Neural cell (in vitro differentiated cells): ENCODE measurements around the gene EXPH5. TPM values are rescaled to one million over a fixed set of nuclear protein-coding genes. Genes with fewer than 3 reads are reported as not detected.

ENCODE experiments used
- H2AFZ ChIP-seq: fragments of 200-600, 300-800 bp; sonication (generic), shearing (Covaris generic); 2 replicates; pipeline ENCODE4 v1.6.0; 2014; ENCODE audit warnings: low read depth, mild to moderate bottlenecking, antibody characterized with exemption, low read length, moderate library complexity
- H3F3A ChIP-seq: fragments of 200-600 bp; shearing (Covaris generic); 2 replicates; pipeline ENCODE4 v1.6.1; 2016; ENCODE audit warnings: mild to moderate bottlenecking, moderate library complexity, mixed read lengths, antibody characterized with exemption, low read length; ENCODE audit not compliant: insufficient read depth, poor library complexity, severe bottlenecking
- H3K27ac ChIP-seq: fragments of 200-600, 300-800 bp; sonication (generic), shearing (Covaris generic); 2 replicates; pipeline ENCODE4 v1.5.1; 2014; ENCODE audit warnings: mild to moderate bottlenecking, low read length, moderate library complexity
- H3K27me3 ChIP-seq: fragments of 300-800, 200-600 bp; sonication (generic), shearing (Covaris generic); 2 replicates; pipeline ENCODE4 v1.6.0; 2014; ENCODE audit warnings: mild to moderate bottlenecking, low read depth, low read length, moderate library complexity; ENCODE audit not compliant: insufficient read depth
- H3K36me3 ChIP-seq: fragments of 300-800, 200-600 bp; sonication (generic), shearing (Covaris generic); 2 replicates; pipeline ENCODE4 v1.5.1; 2014; ENCODE audit warnings: mild to moderate bottlenecking, antibody characterized with exemption, low read length, moderate library complexity; ENCODE audit not compliant: insufficient read depth
- H3K4me2 ChIP-seq: fragments of 300-800, 200-600 bp; sonication (generic), shearing (Covaris generic); 2 replicates; pipeline ENCODE4 v1.6.0; 2014; ENCODE audit warnings: mild to moderate bottlenecking, low read length
- H3K4me3 ChIP-seq: fragments of 300-800, 200-600 bp; sonication (generic), shearing (Covaris generic); 2 replicates; pipeline ENCODE4 v1.5.1; 2014; ENCODE audit warnings: mild to moderate bottlenecking, low read length, moderate library complexity
- H3K79me2 ChIP-seq: fragments of 200-600 bp; shearing (Covaris generic); replicated peaks from 2 replicates; pipeline ENCODE4 v1.6.0; 2014; ENCODE audit warnings: mild to moderate bottlenecking, low read length, moderate library complexity; ENCODE audit not compliant: insufficient read depth
- H3K9ac ChIP-seq: fragments of 300-800, 200-600 bp; sonication (generic), shearing (Covaris generic); 2 replicates; pipeline ENCODE4 v1.6.1; 2016; ENCODE audit warnings: mild to moderate bottlenecking, low read length, mixed read lengths
- H3K9me2 ChIP-seq: fragments of 200-600 bp; shearing (Covaris generic); 2 replicates; pipeline ENCODE4 v1.6.1; 2016; ENCODE audit warnings: mild to moderate bottlenecking, low read length, mixed read lengths; ENCODE audit not compliant: insufficient read depth
- H3K9me3 ChIP-seq: fragments of 200-600, 300-800 bp; sonication (generic), shearing (Covaris generic); 2 replicates; pipeline ENCODE4 v1.6.1; 2016; ENCODE audit warnings: mild to moderate bottlenecking, mixed run types, low read length, moderate library complexity, mixed read lengths
- H4K20me1 ChIP-seq: fragments of 200-600 bp; shearing (Covaris generic); 2 replicates; pipeline ENCODE4 v1.6.1; 2016; ENCODE audit warnings: mild to moderate bottlenecking, mixed run types; ENCODE audit not compliant: insufficient read depth
- EP300 ChIP-seq: fragments of 450-650 bp; conservative IDR thresholded peaks from 2 replicates; pipeline ENCODE4 v1.6.1; 2014; ENCODE audit warnings: antibody characterized with exemption, mild to moderate bottlenecking, moderate library complexity; ENCODE audit not compliant: poor library complexity, severe bottlenecking
- EZH2 ChIP-seq: fragments of 200-600, 300-800 bp; shearing (Covaris generic), sonication (generic); IDR thresholded peaks from 2 replicates; pipeline ENCODE4 v1.6.1; 2014; ENCODE audit warnings: antibody characterized with exemption, low read length, borderline replicate concordance, mild to moderate bottlenecking; ENCODE audit not compliant: insufficient read depth, poor library complexity, severe bottlenecking
- MXI1 ChIP-seq: fragments of 450-650 bp; conservative IDR thresholded peaks from 2 replicates; pipeline ENCODE4 v1.6.1; 2014; ENCODE audit warnings: antibody characterized with exemption, mild to moderate bottlenecking; ENCODE audit not compliant: poor library complexity, severe bottlenecking
- POLR2AphosphoS5 ChIP-seq: IDR thresholded peaks from 2 replicates; pipeline ENCODE4 v1.6.1; 2012
- RAD21 ChIP-seq: fragments of 450-650 bp; conservative IDR thresholded peaks from 2 replicates; pipeline ENCODE4 v1.6.1; 2014; ENCODE audit warnings: antibody characterized with exemption, mild to moderate bottlenecking, moderate library complexity
- SMC3 ChIP-seq: fragments of 450-650 bp; conservative IDR thresholded peaks from 2 replicates; pipeline ENCODE4 v1.6.1; 2014; ENCODE audit warnings: antibody characterized with exemption, mild to moderate bottlenecking, moderate library complexity; ENCODE audit not compliant: poor library complexity
- TAF1 ChIP-seq: IDR thresholded peaks from 2 replicates; pipeline ENCODE4 v1.6.1; 2012; ENCODE audit warnings: low read depth
- polyA plus RNA-seq: library from polyadenylated mRNA; depleted of rRNA; stranded (reverse); fragments of >200 nt; gene quantifications from 2 replicates; pipeline ENCODE4 v1.2.3, GENCODE V29; 2014
- TF ChIP-seq, protein P1 (sequence below): fragments of 450-650 bp; IDR thresholded peaks from 2 replicates; pipeline ENCODE4 v1.5.1; 2014; ENCODE audit warnings: antibody characterized with exemption, mild to moderate bottlenecking, moderate library complexity; ENCODE audit not compliant: poor library complexity, severe bottlenecking
- TF ChIP-seq, protein P2 (sequence below): IDR thresholded peaks from 2 replicates; pipeline ENCODE4 v1.6.1; 2012; ENCODE audit warnings: borderline replicate concordance

EXPH5 gene
- polyA plus RNA-seq, 1 donor from 2014 or later, result not detected

DNA sequence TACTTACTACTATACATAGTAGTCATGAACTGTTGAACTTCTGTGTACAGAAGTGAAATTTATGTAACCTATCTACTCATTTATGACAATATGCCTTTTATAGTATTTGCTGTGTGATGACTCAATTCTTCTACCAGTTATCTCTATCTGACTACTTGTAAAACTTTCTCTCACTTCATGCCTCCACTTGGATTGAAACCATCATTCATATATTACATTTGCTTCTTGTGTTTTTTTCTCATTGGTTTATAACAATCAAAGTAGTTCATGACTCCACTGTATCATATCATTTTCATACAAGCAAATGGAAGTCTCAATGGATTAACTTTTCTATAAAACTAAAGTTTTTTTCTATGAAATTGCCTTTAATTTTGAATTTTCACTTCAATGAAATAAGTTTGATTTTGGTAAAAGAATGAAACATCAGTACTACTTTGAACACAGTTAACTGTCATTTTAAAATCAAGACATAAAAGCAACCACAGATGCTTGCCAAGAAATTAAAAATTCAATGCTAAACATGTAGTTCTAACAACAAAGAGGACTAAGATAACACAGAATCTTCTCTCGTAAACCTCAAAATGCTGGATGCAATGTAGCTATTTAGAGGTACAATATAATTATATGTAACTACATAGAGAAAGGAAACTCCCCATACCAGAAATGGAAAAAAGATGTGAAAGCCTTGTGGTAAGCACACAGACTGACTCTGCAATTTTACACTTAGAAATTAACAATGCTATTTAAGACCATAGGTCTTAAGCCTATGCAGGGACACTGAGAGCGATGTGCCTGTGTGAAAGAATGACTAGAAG is 27.6 kb upstream of the EXPH5 start:
- H3K9me2 ChIP-seq, result no peaks in the 10 kb centered on the region
- no peak overlapping the region for H2AFZ ChIP-seq
- H3K79me2 ChIP-seq, result no peaks in the 10 kb centered on the region
- no peak overlapping the region for H3K9ac ChIP-seq
- H3K9me3 ChIP-seq, result no peaks in the 10 kb centered on the region
- no peaks in the 10 kb centered on the region for H3K36me3 ChIP-seq
- no peak overlapping the region for H3K4me2 ChIP-seq
- H3F3A ChIP-seq, result no peaks in the 10 kb centered on the region
- no peaks in the 10 kb centered on the region for H4K20me1 ChIP-seq
- no peak overlapping the region for H3K4me3 ChIP-seq
- TF ChIP-seq, protein P1, sequence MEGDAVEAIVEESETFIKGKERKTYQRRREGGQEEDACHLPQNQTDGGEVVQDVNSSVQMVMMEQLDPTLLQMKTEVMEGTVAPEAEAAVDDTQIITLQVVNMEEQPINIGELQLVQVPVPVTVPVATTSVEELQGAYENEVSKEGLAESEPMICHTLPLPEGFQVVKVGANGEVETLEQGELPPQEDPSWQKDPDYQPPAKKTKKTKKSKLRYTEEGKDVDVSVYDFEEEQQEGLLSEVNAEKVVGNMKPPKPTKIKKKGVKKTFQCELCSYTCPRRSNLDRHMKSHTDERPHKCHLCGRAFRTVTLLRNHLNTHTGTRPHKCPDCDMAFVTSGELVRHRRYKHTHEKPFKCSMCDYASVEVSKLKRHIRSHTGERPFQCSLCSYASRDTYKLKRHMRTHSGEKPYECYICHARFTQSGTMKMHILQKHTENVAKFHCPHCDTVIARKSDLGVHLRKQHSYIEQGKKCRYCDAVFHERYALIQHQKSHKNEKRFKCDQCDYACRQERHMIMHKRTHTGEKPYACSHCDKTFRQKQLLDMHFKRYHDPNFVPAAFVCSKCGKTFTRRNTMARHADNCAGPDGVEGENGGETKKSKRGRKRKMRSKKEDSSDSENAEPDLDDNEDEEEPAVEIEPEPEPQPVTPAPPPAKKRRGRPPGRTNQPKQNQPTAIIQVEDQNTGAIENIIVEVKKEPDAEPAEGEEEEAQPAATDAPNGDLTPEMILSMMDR, result no peak
- no peak for TF ChIP-seq RAD21
- no peak overlapping the region for H3K27ac ChIP-seq
- H3K27me3 ChIP-seq, result no peaks in the 10 kb centered on the region

DNA sequence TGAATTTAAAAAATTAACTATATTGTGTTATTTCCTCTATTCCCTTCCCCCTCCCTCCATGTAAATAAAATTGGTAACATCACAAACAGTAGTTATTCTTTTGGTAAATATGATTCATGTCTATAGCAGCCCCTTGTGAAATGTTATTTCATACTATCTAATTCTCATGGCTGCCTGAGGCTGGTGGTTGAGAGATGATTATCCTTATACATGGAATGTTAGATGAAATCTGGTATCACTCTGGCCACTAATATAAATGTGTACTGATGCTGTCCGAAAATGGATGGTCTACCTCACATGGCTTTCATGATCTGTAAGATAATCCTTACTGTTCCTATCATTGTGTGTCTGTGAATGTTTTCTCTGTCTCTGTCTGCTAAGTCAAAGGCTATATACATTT is 25.0 kb upstream of the EXPH5 start:
- no peak overlapping the region for H3K9ac ChIP-seq
- H2AFZ ChIP-seq, result no peak overlapping the region

More for the DNA sequence above, 25.0 kb upstream of the EXPH5 start:
- H3K27ac ChIP-seq, result no peak overlapping the region
- no peaks in the 10 kb centered on the region for H3F3A ChIP-seq
- no peaks in the 10 kb centered on the region for H3K79me2 ChIP-seq
- no peaks in the 10 kb centered on the region for H3K9me3 ChIP-seq
- no peak overlapping the region for H3K4me3 ChIP-seq
- H4K20me1 ChIP-seq, result no peaks in the 10 kb centered on the region
- TF ChIP-seq, protein P2, sequence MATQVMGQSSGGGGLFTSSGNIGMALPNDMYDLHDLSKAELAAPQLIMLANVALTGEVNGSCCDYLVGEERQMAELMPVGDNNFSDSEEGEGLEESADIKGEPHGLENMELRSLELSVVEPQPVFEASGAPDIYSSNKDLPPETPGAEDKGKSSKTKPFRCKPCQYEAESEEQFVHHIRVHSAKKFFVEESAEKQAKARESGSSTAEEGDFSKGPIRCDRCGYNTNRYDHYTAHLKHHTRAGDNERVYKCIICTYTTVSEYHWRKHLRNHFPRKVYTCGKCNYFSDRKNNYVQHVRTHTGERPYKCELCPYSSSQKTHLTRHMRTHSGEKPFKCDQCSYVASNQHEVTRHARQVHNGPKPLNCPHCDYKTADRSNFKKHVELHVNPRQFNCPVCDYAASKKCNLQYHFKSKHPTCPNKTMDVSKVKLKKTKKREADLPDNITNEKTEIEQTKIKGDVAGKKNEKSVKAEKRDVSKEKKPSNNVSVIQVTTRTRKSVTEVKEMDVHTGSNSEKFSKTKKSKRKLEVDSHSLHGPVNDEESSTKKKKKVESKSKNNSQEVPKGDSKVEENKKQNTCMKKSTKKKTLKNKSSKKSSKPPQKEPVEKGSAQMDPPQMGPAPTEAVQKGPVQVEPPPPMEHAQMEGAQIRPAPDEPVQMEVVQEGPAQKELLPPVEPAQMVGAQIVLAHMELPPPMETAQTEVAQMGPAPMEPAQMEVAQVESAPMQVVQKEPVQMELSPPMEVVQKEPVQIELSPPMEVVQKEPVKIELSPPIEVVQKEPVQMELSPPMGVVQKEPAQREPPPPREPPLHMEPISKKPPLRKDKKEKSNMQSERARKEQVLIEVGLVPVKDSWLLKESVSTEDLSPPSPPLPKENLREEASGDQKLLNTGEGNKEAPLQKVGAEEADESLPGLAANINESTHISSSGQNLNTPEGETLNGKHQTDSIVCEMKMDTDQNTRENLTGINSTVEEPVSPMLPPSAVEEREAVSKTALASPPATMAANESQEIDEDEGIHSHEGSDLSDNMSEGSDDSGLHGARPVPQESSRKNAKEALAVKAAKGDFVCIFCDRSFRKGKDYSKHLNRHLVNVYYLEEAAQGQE, result no peak
- TF ChIP-seq EP300, result no peak
- no peak for TF ChIP-seq SMC3
- no peak for TF ChIP-seq MXI1
- no peak for TF ChIP-seq POLR2AphosphoS5
- TF ChIP-seq, protein P1, result no peak
- no peak for TF ChIP-seq RAD21
- TF ChIP-seq TAF1, result no peak
- no peak for TF ChIP-seq EZH2
- no peaks in the 10 kb centered on the region for H3K36me3 ChIP-seq
- no peaks in the 10 kb centered on the region for H3K9me2 ChIP-seq
- no peaks in the 10 kb centered on the region for H3K27me3 ChIP-seq
- no peak overlapping the region for H3K4me2 ChIP-seq
